GM23338 (cell line): ENCODE results near the gene DCAF8L1. TPM values are rescaled to one million over a fixed set of nuclear protein-coding genes. Genes with fewer than 3 reads are reported as not detected.

Experiments used
- ATAC-seq: fragments of 200-7000 bp; cut with Tn5 transposase; 3 replicates; pipeline ENCODE4 v1.9.1; 2020
- DNase-seq: peaks from one replicate; pipeline ENCODE4 v3.0.0-alpha.2; 2015; ENCODE audit warnings: low spot score
- H2AFZ ChIP-seq: fragments of 200-600 bp; sonication (generic); 2 replicates; pipeline ENCODE4 v1.8.0; 2016; ENCODE audit warnings: antibody characterized with exemption, mild to moderate bottlenecking, moderate library complexity
- H3F3A ChIP-seq: fragments of 200-600 bp; sonication (generic); replicated peaks from 2 replicates; pipeline ENCODE4 v1.8.0; 2017; ENCODE audit warnings: antibody characterized with exemption, mixed run types, low read depth
- H3K27ac ChIP-seq: fragments of 200-600 bp; sonication (generic); 2 replicates; pipeline ENCODE4 v1.6.1; 2016; ENCODE audit warnings: low read depth
- H3K27me3 ChIP-seq: fragments of 200-600 bp; sonication (generic); 2 replicates; pipeline ENCODE4 v1.8.0; 2016; ENCODE audit warnings: mild to moderate bottlenecking, mixed run types, moderate library complexity; ENCODE audit not compliant: insufficient read depth
- H3K36me3 ChIP-seq: fragments of 200-600 bp; sonication (generic); 2 replicates; pipeline ENCODE4 v1.8.0; 2016; ENCODE audit warnings: mild to moderate bottlenecking; ENCODE audit not compliant: insufficient read depth
- H3K4me1 ChIP-seq: fragments of 200-600 bp; sonication (generic); 2 replicates; pipeline ENCODE4 v1.8.0; 2016; ENCODE audit warnings: mild to moderate bottlenecking, moderate library complexity; ENCODE audit not compliant: insufficient read depth
- H3K4me2 ChIP-seq: fragments of 200-600 bp; sonication (generic); 2 replicates; pipeline ENCODE4 v1.7.1; 2017; ENCODE audit warnings: mixed run types
- H3K4me3 ChIP-seq: fragments of 200-600 bp; sonication (generic); 2 replicates; pipeline ENCODE4 v1.6.1; 2016; ENCODE audit warnings: mixed run types
- H3K79me2 ChIP-seq: fragments of 200-600 bp; sonication (generic); replicated peaks from 2 replicates; pipeline ENCODE4 v1.8.0; 2017; ENCODE audit warnings: mild to moderate bottlenecking; ENCODE audit not compliant: insufficient read depth
- H3K9me2 ChIP-seq: fragments of 200-600 bp; sonication (generic); 2 replicates; pipeline ENCODE4 v1.8.0; 2017; ENCODE audit not compliant: insufficient read depth
- H4K20me1 ChIP-seq: fragments of 200-600 bp; sonication (generic); replicated peaks from 2 replicates; pipeline ENCODE4 v1.8.0; 2017; ENCODE audit warnings: mild to moderate bottlenecking; ENCODE audit not compliant: insufficient read depth
- H3K27ac Mint-ChIP-seq: 2 replicates; pipeline ENCODE4 v1.8.0; 2020; ENCODE audit warnings: inconsistent platforms, mild to moderate bottlenecking, moderate library complexity, mixed read lengths
- H3K27me3 Mint-ChIP-seq: 3 replicates; pipeline ENCODE4 v1.8.0; 2022; ENCODE audit warnings: low read depth, mild to moderate bottlenecking, moderate library complexity, mixed read lengths, inconsistent platforms; ENCODE audit not compliant: insufficient read depth, poor library complexity
- H3K36me3 Mint-ChIP-seq: 3 replicates; pipeline ENCODE4 v1.8.0; 2021; ENCODE audit warnings: low read depth, mild to moderate bottlenecking, inconsistent platforms, moderate library complexity, mixed read lengths
- H3K4me1 Mint-ChIP-seq: 3 replicates; pipeline ENCODE4 v1.8.0; 2020; ENCODE audit warnings: mild to moderate bottlenecking, inconsistent platforms, mixed read lengths
- H3K4me3 Mint-ChIP-seq: 3 replicates; pipeline ENCODE4 v1.8.0; 2021; ENCODE audit warnings: moderate library complexity, mild to moderate bottlenecking, inconsistent platforms, mixed read lengths
- H3K9me3 Mint-ChIP-seq: 3 replicates; pipeline ENCODE4 v1.8.0; 2020; ENCODE audit warnings: moderate library complexity, mild to moderate bottlenecking, inconsistent platforms, mixed read lengths
- CREB1 ChIP-seq: fragments of 250-450 bp; sonication (Bioruptor Pico); IDR thresholded peaks from 2 replicates; pipeline ENCODE4 v1.5.0; 2020; ENCODE audit warnings: low read depth, mild to moderate bottlenecking, moderate library complexity
- CTCF ChIP-seq, 2 experiments: fragments of 200-600 bp in 1 of 2; sonication (generic) in 1 of 2; conservative IDR thresholded peaks; 2 replicates each; pipeline versions ENCODE4 v1.5.1 to v1.6.1; 2016 to 2017; ENCODE audit warnings: antibody characterized with exemption in 2 of 2, low read depth in 2 of 2, mild to moderate bottlenecking in 2 of 2, moderate library complexity in 1 of 2
- ETS1 ChIP-seq: IDR thresholded peaks from 2 replicates; pipeline ENCODE4 v1.6.1; 2016; ENCODE audit warnings: antibody characterized with exemption
- EZH2 ChIP-seq: fragments of 200-600 bp; sonication (generic); IDR thresholded peaks from one replicate; pipeline ENCODE4 v1.8.0; 2017; ENCODE audit warnings: antibody characterized with exemption, mild to moderate bottlenecking, low read depth; ENCODE audit not compliant: unreplicated experiment
- EZH2phosphoT487 ChIP-seq: fragments of 200-600 bp; sonication (generic); IDR thresholded peaks from one replicate; pipeline ENCODE4 v1.8.1; 2018; ENCODE audit warnings: antibody characterized with exemption; ENCODE audit not compliant: unreplicated experiment
- JUNB ChIP-seq: IDR thresholded peaks from one replicate; pipeline ENCODE4 v1.6.1; 2016; ENCODE audit warnings: antibody characterized with exemption; ENCODE audit not compliant: unreplicated experiment
- NANOG ChIP-seq: IDR thresholded peaks from 2 replicates; pipeline ENCODE4 v1.6.1; 2016; ENCODE audit warnings: antibody characterized with exemption, borderline replicate concordance
- POLR2AphosphoS5 ChIP-seq: IDR thresholded peaks from 2 replicates; pipeline ENCODE4 v1.6.1; 2016; ENCODE audit warnings: antibody characterized with exemption, low read depth
- REST ChIP-seq: IDR thresholded peaks from one replicate; pipeline ENCODE4 v1.6.1; 2018; ENCODE audit warnings: antibody characterized with exemption; ENCODE audit not compliant: unreplicated experiment
- STAT1 ChIP-seq: IDR thresholded peaks from one replicate; pipeline ENCODE4 v1.6.1; 2016; ENCODE audit warnings: antibody characterized with exemption; ENCODE audit not compliant: unreplicated experiment
- ZNF114 ChIP-seq: fragments of 250-450 bp; sonication (Bioruptor Pico); IDR thresholded peaks from 2 replicates; pipeline ENCODE4 v1.5.0; 2020; ENCODE audit warnings: mild to moderate bottlenecking, moderate library complexity
- ZNF331 ChIP-seq: fragments of 250-450 bp; sonication (Bioruptor Pico); IDR thresholded peaks from 2 replicates; pipeline ENCODE4 v1.5.0; 2020; ENCODE audit warnings: low read depth, mild to moderate bottlenecking, moderate library complexity
- ZNF462 ChIP-seq: fragments of 250-450 bp; sonication (Bioruptor Pico); IDR thresholded peaks from 2 replicates; pipeline ENCODE4 v1.5.0; 2020; ENCODE audit warnings: mild to moderate bottlenecking, moderate library complexity
- polyA plus RNA-seq: library from polyadenylated mRNA; unstranded; fragments of >200 nt; fragmentation: Nextera tagmentation; extraction: Ambion mirVana; gene quantifications from 2 replicates; pipeline ENCODE4 v1.2.1, GENCODE V29; 2016
- total RNA-seq: library from RNA; depleted of rRNA; stranded (reverse); fragments of >200 nt; shearing (Covaris generic); gene quantifications from 2 replicates; pipeline ENCODE4 v1.2.3, GENCODE V29; 2014

DCAF8L1 gene
- total and polyA plus RNA-seq, 2 experiments from 2014 or later: not detected

GRCh38 chrX:27968878-27969277 lies 12.4 kb downstream of the DCAF8L1 start:
- Histone ChIP-seq H4K20me1 (no peaks in the 10 kb centered on the region), H3K4me3 (no peak overlapping the region), H3F3A (no peaks in the 10 kb centered on the region), H3K4me1 (no peaks in the 10 kb centered on the region), H2AFZ (no peak overlapping the region), H3K27ac (no peak overlapping the region), H3K4me2 (no peak overlapping the region), H3K9me2 (no peaks in the 10 kb centered on the region), H3K79me2 (no peaks in the 10 kb centered on the region), H3K27me3 (no peaks in the 10 kb centered on the region), H3K36me3 (no peaks in the 10 kb centered on the region)
- no peak overlapping the region for H3K4me3 Mint-ChIP-seq
- no peaks in the 10 kb centered on the region for H3K4me1 Mint-ChIP-seq
- TF ChIP-seq NANOG (no peak), EZH2phosphoT487 (no peak), CREB1 (CRISPR knock-in tag) (no peak), EZH2 (no peak), ETS1 (no peak), ZNF331 (CRISPR knock-in tag) (no peak), REST (no peak), POLR2AphosphoS5 (no peak), ZNF114 (CRISPR knock-in tag) (no peak), STAT1 (no peak), JUNB (no peak), ZNF462 (CRISPR knock-in tag) (no peak), CTCF (conservative IDR thresholded peaks at IDR 0.05; ENCODE audit: low read depth in 2 of 2) (no peak)
- peaks cover 21% of the 10 kb centered on the region; the same call in 2 of the 3 replicates for H3K9me3 Mint-ChIP-seq
- H3K27ac Mint-ChIP-seq: no peak overlapping the region
- DNase-seq (no peak), ATAC-seq (no peak)
- no peaks in the 10 kb centered on the region for H3K27me3 Mint-ChIP-seq
- peaks cover 8% of the 10 kb centered on the region; the same call in 2 of the 3 replicates for H3K36me3 Mint-ChIP-seq
